Left forelimb (tissue), 1 donor: ENCODE measurements around the gene P2RX6.
"Not testable (repeated sequence)": the region's sequence is repeated elsewhere in the genome, so short reads cannot be mapped to it uniquely, and the experiment has no call there.

Source experiments
- DNase-seq: peaks from one replicate; pipeline ENCODE4 v3.0.0-alpha.2; 2018; ENCODE audit warnings: low spot score

P2RX6 gene

GRCh38 chr22:21014726-21015465 is at the start of gene P2RX6:
Gene P2RX6 (plus strand): TSS chr22:21015165. CDS start chr22:21015175, 10 bp downstream.
- peak; percentile 81 for DNase-seq

- DNase-seq = no peak
Measured at GRCh38 chr22:20965888-20966855, 48.8 kb upstream of the P2RX6 start.

GRCh38 chr22:20966883-20967696 is 47.9 kb upstream of the P2RX6 start, which contains the start of gene AIFM3:
Gene AIFM3 (plus strand): TSS chr22:20967255. CDS start chr22:20967945, 690 bp downstream.
- no peak for DNase-seq

GRCh38 chr22:20967697-20968211 is 47.2 kb upstream of the P2RX6 start:
- DNase-seq = no peak

- DNase-seq = no peak
Measured at GRCh38 chr22:20968281-20968977, 46.5 kb upstream of the P2RX6 start.

- no peak for DNase-seq
Measured at GRCh38 chr22:20970939-20971657, 43.9 kb upstream of the P2RX6 start.

GRCh38 chr22:20972014-20972694 is 42.8 kb upstream of the P2RX6 start:
- not testable (repeated sequence) for DNase-seq

GRCh38 chr22:20972933-20973577 is 41.9 kb upstream of the P2RX6 start:
- DNase-seq = no peak

- no peak for DNase-seq
Measured at GRCh38 chr22:20973634-20974286, 41.2 kb upstream of the P2RX6 start.

- DNase-seq = no peak
Measured at GRCh38 chr22:20974336-20974955, 40.5 kb upstream of the P2RX6 start.

GRCh38 chr22:20975541-20976290 is 39.2 kb upstream of the P2RX6 start:
- no peak for DNase-seq

GRCh38 chr22:20976291-20976877 is 38.6 kb upstream of the P2RX6 start:
- DNase-seq = no peak

- no peak for DNase-seq
Measured at GRCh38 chr22:20977019-20977418, 37.9 kb upstream of the P2RX6 start.

GRCh38 chr22:20977516-20978170 is 37.3 kb upstream of the P2RX6 start:
- DNase-seq = no peak

- DNase-seq = no peak
Measured at GRCh38 chr22:20978419-20978818, 36.5 kb upstream of the P2RX6 start.

- no peak for DNase-seq
Measured at GRCh38 chr22:20979243-20979809, 35.6 kb upstream of the P2RX6 start.
